Nephron (organoid): Measurements from ENCODE around the gene BMP2K.

Source experiments
- H3K27ac Mint-ChIP-seq, 3 experiments: 2 replicates each; pipeline ENCODE4 v1.8.0; 2020; ENCODE audit warnings: mixed read lengths in 3 of 3, mild to moderate bottlenecking in 2 of 3, moderate library complexity in 1 of 3
- H3K27me3 Mint-ChIP-seq: 2 replicates; pipeline ENCODE4 v1.8.0; 2021; ENCODE audit warnings: low read depth, mild to moderate bottlenecking, moderate library complexity, mixed read lengths
- H3K36me3 Mint-ChIP-seq: 2 replicates; pipeline ENCODE4 v1.8.0; 2020; ENCODE audit warnings: low read depth, mixed read lengths
- H3K4me1 Mint-ChIP-seq: 2 replicates; pipeline ENCODE4 v1.8.0; 2020; ENCODE audit warnings: mixed read lengths
- H3K4me3 Mint-ChIP-seq, 3 experiments: 2 replicates each; pipeline ENCODE4 v1.8.0; 2020; ENCODE audit warnings: mild to moderate bottlenecking in 3 of 3, mixed read lengths in 3 of 3, moderate library complexity in 2 of 3
- H3K9me3 Mint-ChIP-seq: 2 replicates; pipeline ENCODE4 v1.8.0; 2020; ENCODE audit warnings: mixed read lengths
- TF ChIP-seq, protein P1 (sequence below), 3 experiments: fragments of 200-600 bp; sonication (generic); IDR thresholded peaks; one replicate each; pipeline ENCODE4 v1.5.0; 2021; ENCODE audit warnings: antibody characterized with exemption in 3 of 3; ENCODE audit not compliant: unreplicated experiment in 3 of 3

The BMP2K gene

DNA sequence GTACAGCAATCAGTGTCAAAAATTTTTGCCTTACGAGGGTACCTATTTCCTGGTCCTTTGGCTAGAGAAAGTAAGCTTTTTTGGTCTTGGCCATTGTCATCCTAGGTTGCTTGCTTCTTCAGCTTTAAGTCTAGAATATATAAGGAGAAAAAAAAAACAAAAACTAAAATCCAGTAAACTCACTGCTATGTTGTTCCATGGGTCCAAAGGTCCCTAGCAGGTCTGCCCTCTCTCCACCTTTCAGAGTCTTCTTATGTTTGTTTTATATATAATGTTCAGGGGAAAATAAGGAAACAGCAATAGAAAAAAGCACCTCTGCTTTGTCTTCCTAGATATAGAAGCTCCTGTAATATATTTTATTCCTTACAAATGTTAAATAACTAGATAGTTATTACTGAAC, 18.1 kb upstream of the BMP2K start:
- H3K4me1 Mint-ChIP-seq: no peaks in the 10 kb centered on the region
- H3K9me3 Mint-ChIP-seq: no peaks in the 10 kb centered on the region
- H3K4me3 Mint-ChIP-seq: no peak overlapping the region
- TF ChIP-seq, protein P1, sequence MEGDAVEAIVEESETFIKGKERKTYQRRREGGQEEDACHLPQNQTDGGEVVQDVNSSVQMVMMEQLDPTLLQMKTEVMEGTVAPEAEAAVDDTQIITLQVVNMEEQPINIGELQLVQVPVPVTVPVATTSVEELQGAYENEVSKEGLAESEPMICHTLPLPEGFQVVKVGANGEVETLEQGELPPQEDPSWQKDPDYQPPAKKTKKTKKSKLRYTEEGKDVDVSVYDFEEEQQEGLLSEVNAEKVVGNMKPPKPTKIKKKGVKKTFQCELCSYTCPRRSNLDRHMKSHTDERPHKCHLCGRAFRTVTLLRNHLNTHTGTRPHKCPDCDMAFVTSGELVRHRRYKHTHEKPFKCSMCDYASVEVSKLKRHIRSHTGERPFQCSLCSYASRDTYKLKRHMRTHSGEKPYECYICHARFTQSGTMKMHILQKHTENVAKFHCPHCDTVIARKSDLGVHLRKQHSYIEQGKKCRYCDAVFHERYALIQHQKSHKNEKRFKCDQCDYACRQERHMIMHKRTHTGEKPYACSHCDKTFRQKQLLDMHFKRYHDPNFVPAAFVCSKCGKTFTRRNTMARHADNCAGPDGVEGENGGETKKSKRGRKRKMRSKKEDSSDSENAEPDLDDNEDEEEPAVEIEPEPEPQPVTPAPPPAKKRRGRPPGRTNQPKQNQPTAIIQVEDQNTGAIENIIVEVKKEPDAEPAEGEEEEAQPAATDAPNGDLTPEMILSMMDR (IDR thresholded peaks at IDR 0.05; ENCODE audit: unreplicated experiment in 3 of 3): no peak
- H3K27ac Mint-ChIP-seq: no peak overlapping the region
- H3K36me3 Mint-ChIP-seq: no peaks in the 10 kb centered on the region
- H3K27me3 Mint-ChIP-seq: no peaks in the 10 kb centered on the region

DNA sequence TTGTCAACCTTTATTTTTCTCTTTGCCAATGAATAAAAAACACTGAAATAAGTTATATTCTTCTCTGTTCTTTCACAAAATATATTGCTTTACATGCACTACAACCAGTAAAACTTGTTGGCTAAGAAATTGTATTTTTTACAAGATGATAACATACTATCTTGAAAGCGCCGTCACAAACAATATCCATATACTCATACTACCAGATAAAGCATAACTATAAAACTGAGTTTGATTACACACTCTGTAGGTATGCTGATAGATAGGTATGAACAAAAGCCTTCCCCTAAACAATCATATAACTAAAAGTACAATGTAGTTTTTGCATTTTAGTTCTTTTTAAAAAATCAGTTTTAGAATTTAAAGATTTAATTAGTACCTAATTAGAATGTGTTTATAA, 13.6 kb upstream of the BMP2K start:
- Mint-ChIP-seq H3K4me1 (peaks cover 9% of the 10 kb centered on the region), H3K36me3 (no peaks in the 10 kb centered on the region), H3K9me3 (no peaks in the 10 kb centered on the region), H3K27me3 (peaks cover 5% of the 10 kb centered on the region), H3K27ac (no peak overlapping the region), H3K4me3 (no peak overlapping the region)
- TF ChIP-seq, protein P1 (IDR thresholded peaks at IDR 0.05; ENCODE audit: unreplicated experiment in 3 of 3): no peak

DNA sequence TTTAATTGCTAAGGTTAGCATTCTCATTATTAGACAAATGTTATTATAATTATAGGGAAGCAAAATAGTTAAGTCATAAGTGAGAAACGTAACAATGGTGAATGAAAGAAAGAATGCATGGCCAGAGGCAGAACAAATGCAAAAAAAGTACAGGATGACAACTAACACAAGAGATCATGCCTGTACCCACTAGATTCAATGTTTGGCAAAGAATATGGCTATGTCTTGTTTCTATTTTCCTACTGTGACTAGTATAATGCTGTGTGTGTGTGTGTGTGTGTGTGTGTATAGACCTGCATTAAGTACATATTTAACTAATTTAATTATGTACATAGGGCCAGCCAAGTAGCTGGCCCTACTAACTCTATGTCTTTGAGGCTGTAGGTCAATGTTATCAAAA, 12.9 kb upstream of the BMP2K start:
- H3K4me3 Mint-ChIP-seq: no peak overlapping the region
- no peak overlapping the region for H3K27ac Mint-ChIP-seq
- H3K9me3 Mint-ChIP-seq: no peaks in the 10 kb centered on the region
- no peaks in the 10 kb centered on the region for H3K36me3 Mint-ChIP-seq
- TF ChIP-seq, protein P1 (IDR thresholded peaks at IDR 0.05; ENCODE audit: unreplicated experiment in 3 of 3): no peak
- peaks cover 9% of the 10 kb centered on the region for H3K4me1 Mint-ChIP-seq
- peaks cover 5% of the 10 kb centered on the region for H3K27me3 Mint-ChIP-seq

DNA sequence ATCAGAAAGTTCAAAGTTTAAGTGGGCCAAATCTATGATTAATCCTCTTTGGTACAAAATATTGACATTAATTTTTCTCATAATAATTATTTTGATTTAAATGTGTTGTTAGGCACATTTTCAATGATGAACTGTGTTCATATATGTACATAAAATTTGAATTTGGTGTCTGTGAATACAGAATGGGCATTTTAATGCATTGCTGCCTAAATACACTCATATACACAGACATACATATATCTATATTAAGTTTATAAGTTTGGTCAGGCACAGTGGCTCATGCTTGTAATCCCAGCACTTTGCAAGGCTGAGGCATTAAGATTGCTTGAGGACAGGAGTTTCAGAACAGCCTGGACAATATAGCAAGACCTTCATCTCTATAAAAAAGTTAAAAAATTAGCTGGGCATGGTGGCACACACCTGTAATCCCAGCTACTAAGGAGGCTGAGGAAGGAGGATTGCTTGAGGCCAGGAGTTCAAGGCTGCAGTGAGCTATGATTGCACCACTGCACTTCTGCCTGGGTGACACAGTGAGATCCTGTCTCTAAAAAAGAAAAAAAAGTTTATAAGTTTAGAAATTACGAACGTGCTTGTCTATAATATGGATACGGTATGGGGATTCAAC, 12.3 kb upstream of the BMP2K start:
- TF ChIP-seq, protein P1 (IDR thresholded peaks at IDR 0.05; ENCODE audit: unreplicated experiment in 3 of 3): no peak
- Mint-ChIP-seq H3K27me3 (peaks cover 5% of the 10 kb centered on the region), H3K4me1 (peaks cover 9% of the 10 kb centered on the region)

DNA sequence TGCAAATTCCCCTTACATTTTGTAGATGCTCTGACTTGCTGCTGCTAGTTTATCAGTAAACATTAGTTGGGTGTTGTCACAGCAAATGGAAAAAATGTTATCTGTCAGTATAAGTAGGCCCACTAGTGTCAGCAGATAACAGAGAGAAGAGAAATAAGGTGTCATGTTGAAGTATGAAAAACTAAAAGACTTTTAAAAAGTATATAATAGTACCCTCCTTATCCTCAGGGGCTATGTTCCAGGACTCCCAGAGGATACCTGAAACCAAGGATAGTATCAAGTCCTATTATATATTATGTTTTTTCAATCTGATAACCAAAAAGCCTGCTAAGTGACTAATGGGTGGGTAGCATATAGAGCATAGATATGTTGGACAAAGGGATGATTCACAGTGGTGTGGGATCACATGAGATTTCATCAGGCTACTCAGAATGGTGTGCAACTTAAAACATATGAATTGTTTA, 11.6 kb upstream of the BMP2K start:
- peaks cover 9% of the 10 kb centered on the region for H3K4me1 Mint-ChIP-seq
- peaks cover 5% of the 10 kb centered on the region for H3K27me3 Mint-ChIP-seq
- H3K36me3 Mint-ChIP-seq: no peaks in the 10 kb centered on the region
- no peak overlapping the region for H3K27ac Mint-ChIP-seq
- H3K9me3 Mint-ChIP-seq: no peaks in the 10 kb centered on the region
- TF ChIP-seq, protein P1 (IDR thresholded peaks at IDR 0.05; ENCODE audit: unreplicated experiment in 3 of 3): no peak
- no peak overlapping the region for H3K4me3 Mint-ChIP-seq

More for the DNA sequence above, 12.3 kb upstream of the BMP2K start:
- Mint-ChIP-seq H3K4me3 (no peak overlapping the region), H3K9me3 (no peaks in the 10 kb centered on the region), H3K27ac (no peak overlapping the region), H3K36me3 (no peaks in the 10 kb centered on the region)

DNA sequence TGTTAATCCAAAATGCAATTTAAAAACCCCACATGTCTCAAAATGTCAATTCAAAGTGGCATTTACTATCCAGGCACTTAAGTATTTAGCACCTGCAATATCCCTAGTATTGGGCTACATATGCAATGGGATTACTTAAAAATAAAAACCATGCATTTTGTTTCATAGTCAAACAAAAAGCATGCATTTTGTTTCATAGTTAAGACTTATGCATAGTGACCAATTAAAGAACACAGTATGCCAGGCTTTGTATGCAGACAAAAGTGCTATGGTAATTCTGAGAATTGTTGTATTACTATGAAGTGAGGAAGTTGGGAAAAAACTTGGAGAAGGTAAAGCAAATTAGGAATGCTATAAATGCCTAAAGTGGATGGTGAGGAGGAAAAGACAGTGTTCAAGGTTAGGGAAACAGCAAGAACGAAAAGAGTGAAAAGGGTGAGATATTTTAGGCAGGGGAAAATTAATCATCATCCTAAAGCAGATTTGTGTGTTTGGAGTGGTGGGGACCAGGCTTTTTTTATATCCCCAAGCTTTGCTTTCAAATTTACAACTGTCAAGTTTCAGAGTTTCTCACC, 10.6 kb upstream of the BMP2K start:
- TF ChIP-seq, protein P1 (IDR thresholded peaks at IDR 0.05; ENCODE audit: unreplicated experiment in 3 of 3): no peak
- Mint-ChIP-seq H3K9me3 (no peaks in the 10 kb centered on the region), H3K27me3 (peaks cover 5% of the 10 kb centered on the region), H3K4me1 (peaks cover 9% of the 10 kb centered on the region), H3K4me3 (no peak overlapping the region), H3K27ac (no peak overlapping the region), H3K36me3 (no peaks in the 10 kb centered on the region)
